ENCODE results near the gene DLG2.

The DLG2 gene

DNA sequence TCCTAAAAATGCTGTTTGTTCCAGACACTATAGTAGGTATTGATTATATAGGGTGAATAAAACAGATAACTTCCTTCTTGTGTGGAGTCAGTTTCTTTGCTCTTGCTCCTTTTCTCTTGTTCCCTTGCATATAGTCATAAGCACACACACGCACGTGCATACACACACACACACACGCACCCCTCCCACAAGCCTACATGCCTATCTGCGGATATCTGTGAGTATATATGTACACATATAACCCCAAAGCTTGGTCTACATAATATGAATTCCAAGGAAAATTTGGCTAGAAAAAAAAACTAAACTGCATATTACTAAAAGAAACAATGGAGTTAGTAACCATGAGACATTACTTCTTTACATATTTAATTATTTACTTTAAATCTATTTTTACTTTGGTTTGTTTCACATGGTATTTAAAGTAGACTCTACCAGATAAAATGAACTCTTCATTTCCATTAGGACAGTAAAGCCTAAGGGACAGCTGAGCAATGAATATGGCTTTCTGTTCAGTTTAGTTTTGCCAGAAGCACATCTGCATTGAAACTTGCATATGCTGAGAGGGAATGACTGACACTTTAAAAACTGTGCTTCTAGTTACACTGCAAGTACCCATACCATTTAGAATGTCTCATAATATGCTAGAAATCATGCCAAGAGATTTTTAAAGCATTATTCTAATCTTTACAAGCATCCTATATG is 676.4 kb downstream of the DLG2 start:
- Histone ChIP-seq H3K36me3 (replicated peaks; ENCODE audit: insufficient read depth, low read length) (no peaks in the 10 kb centered on the region), H3K4me3 (ENCODE audit: low read length) (no peak overlapping the region), H2AFZ (ENCODE audit: low read length) (no peak overlapping the region), H3K4me1 (ENCODE audit: low read length) (no peaks in the 10 kb centered on the region), H3K9me3 (replicated peaks; ENCODE audit: insufficient read depth, low read length) (no peaks in the 10 kb centered on the region), H3K9ac (ENCODE audit: low read length) (no peak overlapping the region), H3K9me2 (replicated peaks; ENCODE audit: insufficient read depth, low read length) (no peaks in the 10 kb centered on the region), H3K4me2 (ENCODE audit: low read depth, low read length) (no peak overlapping the region), H3K79me2 (ENCODE audit: low read length) (no peaks in the 10 kb centered on the region), H3K27ac (ENCODE audit: low read length) (no peak overlapping the region), H3F3A (ENCODE audit: insufficient read depth, low read length) (no peaks in the 10 kb centered on the region), H4K20me1 (ENCODE audit: insufficient read depth, low read length) (no peaks in the 10 kb centered on the region), H3K27me3 (replicated peaks; ENCODE audit: insufficient read depth, low read length) (no peaks in the 10 kb centered on the region)
- no peak for DNase-seq
- no peak for TF ChIP-seq EZH2phosphoT487 (IDR thresholded peaks at IDR 0.05; ENCODE audit: low read length)
- TF ChIP-seq EZH2 (optimal IDR thresholded peaks at IDR 0.05; ENCODE audit: low read depth, low read length) = no peak
- TF ChIP-seq, protein P1, sequence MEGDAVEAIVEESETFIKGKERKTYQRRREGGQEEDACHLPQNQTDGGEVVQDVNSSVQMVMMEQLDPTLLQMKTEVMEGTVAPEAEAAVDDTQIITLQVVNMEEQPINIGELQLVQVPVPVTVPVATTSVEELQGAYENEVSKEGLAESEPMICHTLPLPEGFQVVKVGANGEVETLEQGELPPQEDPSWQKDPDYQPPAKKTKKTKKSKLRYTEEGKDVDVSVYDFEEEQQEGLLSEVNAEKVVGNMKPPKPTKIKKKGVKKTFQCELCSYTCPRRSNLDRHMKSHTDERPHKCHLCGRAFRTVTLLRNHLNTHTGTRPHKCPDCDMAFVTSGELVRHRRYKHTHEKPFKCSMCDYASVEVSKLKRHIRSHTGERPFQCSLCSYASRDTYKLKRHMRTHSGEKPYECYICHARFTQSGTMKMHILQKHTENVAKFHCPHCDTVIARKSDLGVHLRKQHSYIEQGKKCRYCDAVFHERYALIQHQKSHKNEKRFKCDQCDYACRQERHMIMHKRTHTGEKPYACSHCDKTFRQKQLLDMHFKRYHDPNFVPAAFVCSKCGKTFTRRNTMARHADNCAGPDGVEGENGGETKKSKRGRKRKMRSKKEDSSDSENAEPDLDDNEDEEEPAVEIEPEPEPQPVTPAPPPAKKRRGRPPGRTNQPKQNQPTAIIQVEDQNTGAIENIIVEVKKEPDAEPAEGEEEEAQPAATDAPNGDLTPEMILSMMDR (IDR thresholded peaks at IDR 0.05; ENCODE audit: low read length) = no peak

DNA sequence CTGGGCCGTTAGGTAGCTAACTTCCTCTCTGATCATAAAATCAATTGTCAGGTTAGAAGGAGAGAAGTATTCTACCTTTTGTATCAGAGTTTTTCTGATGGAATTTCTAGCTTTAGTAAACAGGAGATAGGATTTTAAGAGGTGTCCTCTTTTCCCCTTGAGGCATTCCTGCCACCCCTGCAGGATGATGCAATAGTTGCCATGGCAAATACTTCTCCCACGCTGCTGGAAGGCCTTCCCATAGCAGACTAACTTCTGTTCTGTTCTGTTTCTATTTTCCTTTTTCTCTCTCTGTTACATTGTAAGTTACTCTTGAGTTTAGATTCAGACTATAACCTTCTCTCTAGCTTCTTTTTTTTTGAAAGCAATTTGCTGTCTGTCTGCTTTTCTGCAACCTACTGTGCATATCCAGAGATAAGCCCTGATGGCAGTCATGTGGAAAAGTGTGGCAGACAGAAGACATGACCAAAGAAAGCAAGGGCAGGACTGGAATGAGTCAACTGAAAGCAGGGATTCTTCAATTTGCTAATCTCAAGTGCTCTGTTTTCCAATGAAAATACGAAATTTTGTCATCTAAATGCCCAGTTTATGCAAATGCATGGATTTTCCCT is 679.1 kb downstream of the DLG2 start:
- H3K4me2 ChIP-seq (ENCODE audit: low read depth, low read length) = no peak overlapping the region
- TF ChIP-seq EZH2phosphoT487 (IDR thresholded peaks at IDR 0.05; ENCODE audit: low read length) (no peak), EZH2 (optimal IDR thresholded peaks at IDR 0.05; ENCODE audit: low read depth, low read length) (no peak)
- TF ChIP-seq, protein P1 (IDR thresholded peaks at IDR 0.05; ENCODE audit: low read length) = no peak
- H4K20me1 ChIP-seq (ENCODE audit: insufficient read depth, low read length) = no peaks in the 10 kb centered on the region
- no peaks in the 10 kb centered on the region for H3K27me3 ChIP-seq (replicated peaks; ENCODE audit: insufficient read depth, low read length)
- DNase-seq = no peak
- H3K27ac ChIP-seq (ENCODE audit: low read length) = no peak overlapping the region
- no peak overlapping the region for H3K4me3 ChIP-seq (ENCODE audit: low read length)
- H3F3A ChIP-seq (ENCODE audit: insufficient read depth, low read length) = no peaks in the 10 kb centered on the region
- H3K4me1 ChIP-seq (ENCODE audit: low read length) = no peaks in the 10 kb centered on the region
- no peaks in the 10 kb centered on the region for H3K79me2 ChIP-seq (ENCODE audit: low read length)
- no peak overlapping the region for H2AFZ ChIP-seq (ENCODE audit: low read length)
- H3K9me2 ChIP-seq (replicated peaks; ENCODE audit: insufficient read depth, low read length) = no peaks in the 10 kb centered on the region
- H3K36me3 ChIP-seq (replicated peaks; ENCODE audit: insufficient read depth, low read length) = no peaks in the 10 kb centered on the region
- H3K9me3 ChIP-seq (replicated peaks; ENCODE audit: insufficient read depth, low read length) = no peaks in the 10 kb centered on the region
- H3K9ac ChIP-seq (ENCODE audit: low read length) = no peak overlapping the region

DNA sequence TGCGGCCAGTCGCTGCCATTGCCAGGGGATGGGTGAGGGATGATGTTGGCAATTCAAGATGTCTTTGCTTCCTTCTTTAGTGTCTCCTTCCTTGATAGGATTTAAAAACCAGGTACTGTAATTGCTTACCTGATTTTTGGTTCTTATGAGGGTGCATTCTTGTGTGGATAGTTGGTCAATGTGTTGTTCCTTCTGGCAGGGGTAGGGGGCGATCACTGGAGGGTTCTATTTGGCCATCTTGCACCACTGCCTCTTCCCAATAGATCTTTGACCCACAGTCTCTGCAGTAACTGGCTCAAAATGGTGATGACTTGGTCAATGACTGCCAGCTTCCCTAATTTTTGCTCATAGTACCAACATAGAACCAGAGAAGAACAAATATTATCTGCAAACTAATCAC is 680.1 kb downstream of the DLG2 start:
- Histone ChIP-seq H3K36me3 (replicated peaks; ENCODE audit: insufficient read depth, low read length) (no peaks in the 10 kb centered on the region), H4K20me1 (ENCODE audit: insufficient read depth, low read length) (no peaks in the 10 kb centered on the region), H3K79me2 (ENCODE audit: low read length) (no peaks in the 10 kb centered on the region), H3K27ac (ENCODE audit: low read length) (no peak overlapping the region), H3K4me1 (ENCODE audit: low read length) (no peaks in the 10 kb centered on the region), H3K27me3 (replicated peaks; ENCODE audit: insufficient read depth, low read length) (no peaks in the 10 kb centered on the region), H3K4me3 (ENCODE audit: low read length) (no peak overlapping the region), H3K4me2 (ENCODE audit: low read depth, low read length) (no peak overlapping the region), H3K9ac (ENCODE audit: low read length) (no peak overlapping the region), H3K9me2 (replicated peaks; ENCODE audit: insufficient read depth, low read length) (no peaks in the 10 kb centered on the region), H3K9me3 (replicated peaks; ENCODE audit: insufficient read depth, low read length) (no peaks in the 10 kb centered on the region), H3F3A (ENCODE audit: insufficient read depth, low read length) (no peaks in the 10 kb centered on the region), H2AFZ (ENCODE audit: low read length) (no peak overlapping the region)
- no peak for DNase-seq
- TF ChIP-seq EZH2phosphoT487 (IDR thresholded peaks at IDR 0.05; ENCODE audit: low read length) (no peak), EZH2 (optimal IDR thresholded peaks at IDR 0.05; ENCODE audit: low read depth, low read length) (no peak)
- TF ChIP-seq, protein P1 (IDR thresholded peaks at IDR 0.05; ENCODE audit: low read length) = no peak

Data from MM.1S (cell line).